ENCODE results near the gene FOXI3. TPM values are rescaled to one million over a fixed set of nuclear protein-coding genes. Genes with fewer than 3 reads are reported as not detected.

FOXI3 gene
- total RNA-seq, 4 donors from 2014 or later: not detected

DNA sequence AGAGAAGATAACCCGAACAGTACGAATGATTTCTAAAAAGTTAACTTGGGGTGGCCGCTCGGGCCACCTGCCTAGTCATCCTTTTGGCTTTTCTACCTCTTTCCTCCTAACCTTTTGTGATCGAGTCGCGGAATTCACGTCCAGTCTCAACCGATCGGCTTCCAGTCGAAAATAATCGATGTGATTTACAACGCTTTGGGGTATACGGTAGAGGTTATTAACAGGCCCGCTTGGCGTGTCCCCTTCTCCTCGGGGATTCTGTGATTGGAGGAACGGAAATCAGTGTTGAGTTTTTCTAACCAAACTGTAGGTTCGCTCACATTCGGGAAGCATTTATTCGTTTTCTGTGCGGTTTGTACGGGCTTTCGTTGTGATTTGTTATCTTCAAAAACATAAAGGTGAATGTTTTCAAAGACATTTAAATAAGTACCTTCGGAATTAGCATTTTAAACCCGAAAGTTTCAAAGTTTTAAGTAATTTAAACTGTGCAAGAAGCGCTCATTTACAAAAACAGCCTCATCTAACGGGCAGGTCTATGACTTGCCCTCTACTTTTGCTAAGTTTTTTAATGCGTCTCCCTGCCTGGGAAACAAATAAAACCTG is 588 bp upstream of the FOXI3 start:
- TF ChIP-seq, protein P1, sequence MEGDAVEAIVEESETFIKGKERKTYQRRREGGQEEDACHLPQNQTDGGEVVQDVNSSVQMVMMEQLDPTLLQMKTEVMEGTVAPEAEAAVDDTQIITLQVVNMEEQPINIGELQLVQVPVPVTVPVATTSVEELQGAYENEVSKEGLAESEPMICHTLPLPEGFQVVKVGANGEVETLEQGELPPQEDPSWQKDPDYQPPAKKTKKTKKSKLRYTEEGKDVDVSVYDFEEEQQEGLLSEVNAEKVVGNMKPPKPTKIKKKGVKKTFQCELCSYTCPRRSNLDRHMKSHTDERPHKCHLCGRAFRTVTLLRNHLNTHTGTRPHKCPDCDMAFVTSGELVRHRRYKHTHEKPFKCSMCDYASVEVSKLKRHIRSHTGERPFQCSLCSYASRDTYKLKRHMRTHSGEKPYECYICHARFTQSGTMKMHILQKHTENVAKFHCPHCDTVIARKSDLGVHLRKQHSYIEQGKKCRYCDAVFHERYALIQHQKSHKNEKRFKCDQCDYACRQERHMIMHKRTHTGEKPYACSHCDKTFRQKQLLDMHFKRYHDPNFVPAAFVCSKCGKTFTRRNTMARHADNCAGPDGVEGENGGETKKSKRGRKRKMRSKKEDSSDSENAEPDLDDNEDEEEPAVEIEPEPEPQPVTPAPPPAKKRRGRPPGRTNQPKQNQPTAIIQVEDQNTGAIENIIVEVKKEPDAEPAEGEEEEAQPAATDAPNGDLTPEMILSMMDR (IDR thresholded peaks at IDR 0.05; ENCODE audit: low read depth): no peak

DNA sequence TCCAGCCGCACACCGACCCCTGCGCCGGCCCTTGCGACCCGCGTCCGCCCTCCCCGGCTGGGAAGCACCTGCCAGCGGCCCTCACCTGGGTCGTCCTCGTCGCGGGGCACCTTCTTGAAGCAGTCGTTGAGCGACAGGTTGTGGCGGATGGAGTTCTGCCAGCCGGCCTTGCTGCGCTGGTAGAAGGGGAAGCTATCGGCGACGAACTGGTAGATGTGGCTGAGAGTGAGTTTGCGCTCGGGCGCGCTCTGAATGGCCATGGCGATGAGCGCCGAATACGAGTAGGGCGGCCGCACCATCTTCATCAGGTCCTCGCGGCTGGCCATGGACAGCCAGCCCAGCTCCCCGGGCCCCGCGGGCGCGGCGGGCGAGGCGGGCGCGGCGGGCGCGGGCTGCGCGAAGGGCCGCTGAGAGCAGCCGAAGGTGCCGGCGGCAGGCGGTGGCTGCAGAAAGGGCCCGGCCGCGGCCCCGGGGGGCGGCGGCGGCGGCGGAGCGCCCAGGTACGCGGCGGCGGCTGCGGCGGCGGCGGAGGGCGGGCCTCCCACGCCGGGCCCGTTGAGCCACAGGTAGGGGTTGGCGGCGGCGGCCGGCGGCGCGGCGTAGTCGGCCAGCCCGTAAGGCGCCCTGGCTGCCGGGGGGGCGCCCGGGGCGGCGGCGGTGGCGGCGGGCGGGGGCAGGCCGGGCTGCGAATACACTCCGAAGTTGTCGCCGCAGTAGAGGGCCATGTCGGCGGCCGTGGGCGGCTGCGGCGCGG is 505 bp downstream of the FOXI3 start:
- TF ChIP-seq, protein P1 (IDR thresholded peaks at IDR 0.05; ENCODE audit: low read depth): no peak

DNA sequence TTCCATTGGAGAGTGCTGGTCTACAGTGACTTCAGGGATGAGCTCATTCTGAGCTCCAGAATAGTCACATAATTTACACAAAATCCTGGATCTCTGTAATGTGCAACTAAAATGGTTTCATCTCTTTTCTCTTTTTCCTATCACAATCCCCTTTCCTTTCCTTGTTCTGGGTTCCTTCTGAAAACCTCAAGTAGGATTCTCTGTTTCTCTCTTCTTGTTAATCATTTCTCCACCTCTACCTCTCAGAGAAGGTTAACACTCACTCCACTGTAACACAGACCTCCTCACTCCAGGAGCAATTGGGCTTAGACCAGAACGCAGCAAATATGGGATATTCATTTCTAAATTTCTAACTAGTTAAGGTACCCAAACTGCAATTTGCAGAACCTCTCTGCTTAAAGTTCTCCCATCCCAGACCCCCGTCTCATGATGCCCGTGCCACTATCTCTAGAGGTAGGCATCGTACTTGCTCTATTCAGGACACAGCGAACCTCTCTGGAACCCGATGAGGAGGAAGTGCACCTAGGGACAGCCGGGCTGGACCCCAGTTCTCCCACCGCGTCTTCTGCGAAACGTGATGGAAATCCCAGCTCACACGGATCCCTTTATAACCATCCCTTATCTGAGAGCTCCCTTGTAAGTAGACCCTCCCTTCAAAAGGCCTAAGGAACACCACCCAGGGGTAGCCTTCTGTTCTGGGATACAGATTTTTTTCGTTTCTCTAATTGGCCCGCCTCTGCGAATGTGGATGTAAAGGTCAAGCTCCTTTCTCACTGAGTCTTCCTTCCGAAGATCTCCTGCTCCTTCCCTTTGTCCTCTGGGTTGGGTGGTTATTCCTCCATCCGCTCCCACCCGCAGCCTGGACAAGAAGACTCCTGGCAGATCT is 1.3 kb downstream of the FOXI3 start:
- TF ChIP-seq, protein P1 (IDR thresholded peaks at IDR 0.05; ENCODE audit: low read depth): no peak

DNA sequence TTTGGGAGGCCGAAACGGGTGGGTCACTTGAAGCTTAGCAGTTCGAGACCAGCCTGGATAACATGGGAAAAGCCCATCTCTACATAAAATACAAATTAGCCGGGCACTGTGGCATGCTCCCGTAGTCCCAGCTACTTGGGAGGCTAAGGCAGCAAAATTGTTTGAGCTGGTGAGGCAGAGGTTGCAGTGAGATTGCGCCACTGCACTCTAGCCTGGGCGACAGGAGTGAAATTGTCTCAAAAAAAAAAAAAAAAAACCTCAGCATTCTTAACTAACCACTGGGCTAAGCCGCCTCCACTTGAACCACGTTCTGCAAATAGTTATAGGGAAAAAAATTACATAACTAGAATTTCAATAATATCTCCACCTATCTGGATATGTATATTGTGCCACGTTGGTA is 2.3 kb downstream of the FOXI3 start:
- TF ChIP-seq, protein P1 (IDR thresholded peaks at IDR 0.05; ENCODE audit: low read depth): no peak

DNA sequence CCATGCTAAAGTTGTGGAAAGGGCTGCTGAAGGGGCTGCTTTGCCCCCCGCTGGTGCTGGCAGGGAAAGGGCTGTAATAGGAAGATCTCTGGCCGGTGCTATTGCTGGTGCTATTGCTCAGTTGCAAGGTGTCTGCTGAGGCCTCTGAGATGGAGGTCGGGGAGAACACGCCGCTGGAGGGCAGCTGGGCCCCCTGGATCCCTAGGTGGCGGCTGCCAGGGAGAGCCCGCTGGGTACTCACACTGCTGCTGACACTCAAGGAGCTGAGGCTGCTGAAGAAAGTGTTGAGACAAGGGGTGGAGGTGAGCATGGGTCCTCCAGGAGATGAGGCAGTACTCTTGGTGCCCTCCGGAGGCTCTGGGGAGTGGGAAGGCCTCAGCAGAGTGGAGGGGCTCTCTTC is 4.2 kb downstream of the FOXI3 start:
- TF ChIP-seq, protein P1 (IDR thresholded peaks at IDR 0.05; ENCODE audit: low read depth): no peak

DNA sequence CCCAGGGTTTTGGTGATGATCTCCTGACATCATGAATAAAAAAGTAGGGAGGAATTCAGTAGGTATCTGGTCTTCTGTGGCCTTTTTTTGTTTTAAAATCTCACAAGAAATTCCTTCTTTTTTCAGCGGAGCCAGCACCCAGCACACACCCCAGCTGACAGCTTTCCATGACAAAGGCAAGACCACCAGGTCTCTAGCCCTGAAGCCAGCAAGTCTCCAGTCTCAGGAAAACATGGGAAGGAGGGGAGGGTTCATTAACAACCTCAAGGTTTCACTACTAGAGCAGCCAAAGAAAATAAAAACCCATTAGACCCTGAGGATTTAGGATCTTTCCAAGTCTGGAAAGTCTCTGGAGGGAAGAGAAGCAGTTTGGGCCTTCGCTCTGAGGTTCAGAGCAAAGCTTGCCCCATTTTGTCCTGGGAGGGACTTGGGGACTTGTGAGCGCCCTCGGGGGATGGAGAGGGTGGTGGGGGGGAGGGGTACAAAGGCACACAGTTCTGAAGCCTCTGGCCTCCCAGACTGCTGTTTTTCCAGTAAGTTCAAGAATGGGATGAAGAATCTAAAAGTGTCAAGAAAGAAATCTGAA is 9.0 kb downstream of the FOXI3 start:
- TF ChIP-seq, protein P1 (IDR thresholded peaks at IDR 0.05; ENCODE audit: low read depth): no peak
